Activated CD4-positive, alpha-beta T cell treated with anti-CD3 and anti-CD28 coated beads, Interleukin-2, amount 10 ng/mL, durations not matched to agents 7 days and 5 days (primary cell): ENCODE results near the gene CDK2AP2. TPM values are rescaled to one million over a fixed set of nuclear protein-coding genes. Genes with fewer than 3 reads are reported as not detected.

ENCODE experiments used
- CTCF ChIA-PET: fragments of 350-600 bp; sonication (Branson Sonifier 250); formaldehyde crosslinking; loops from one replicate; lab custom pipeline; 2021; ENCODE audit warnings: antibody characterized with exemption; lab: Charles Lee
- POLR2A ChIA-PET: fragments of 350-600 bp; sonication (Branson Sonifier 250); formaldehyde crosslinking; loops from one replicate; lab custom pipeline; 2021; ENCODE audit warnings: antibody characterized with exemption; lab: Charles Lee
- DNase-seq: peaks from one replicate; pipeline ENCODE4 v3.0.0-alpha.2; 2020
- H3K27ac Mint-ChIP-seq: one replicate; pipeline ENCODE4 v1.8.0; 2021; ENCODE audit warnings: mild to moderate bottlenecking, moderate library complexity, mixed read lengths
- H3K27me3 Mint-ChIP-seq: one replicate; pipeline ENCODE4 v1.8.0; 2021; ENCODE audit warnings: mixed read lengths
- H3K36me3 Mint-ChIP-seq: one replicate; pipeline ENCODE4 v1.8.0; 2021; ENCODE audit warnings: low read depth, mixed read lengths
- H3K4me1 Mint-ChIP-seq: one replicate; pipeline ENCODE4 v1.8.0; 2021; ENCODE audit warnings: mixed read lengths
- H3K4me3 Mint-ChIP-seq: one replicate; pipeline ENCODE4 v1.8.0; 2021; ENCODE audit warnings: mild to moderate bottlenecking, moderate library complexity, mixed read lengths
- H3K9me3 Mint-ChIP-seq: one replicate; pipeline ENCODE4 v1.8.0; 2021; ENCODE audit warnings: mixed read lengths
- total RNA-seq, 2 experiments: library from RNA; stranded (reverse); gene quantifications; one replicate each; pipeline ENCODE4 v1.2.3, GENCODE V29; 2021

CDK2AP2 gene
- total RNA-seq, 2 experiments from 2014 or later = 117 to 126 TPM

DNA sequence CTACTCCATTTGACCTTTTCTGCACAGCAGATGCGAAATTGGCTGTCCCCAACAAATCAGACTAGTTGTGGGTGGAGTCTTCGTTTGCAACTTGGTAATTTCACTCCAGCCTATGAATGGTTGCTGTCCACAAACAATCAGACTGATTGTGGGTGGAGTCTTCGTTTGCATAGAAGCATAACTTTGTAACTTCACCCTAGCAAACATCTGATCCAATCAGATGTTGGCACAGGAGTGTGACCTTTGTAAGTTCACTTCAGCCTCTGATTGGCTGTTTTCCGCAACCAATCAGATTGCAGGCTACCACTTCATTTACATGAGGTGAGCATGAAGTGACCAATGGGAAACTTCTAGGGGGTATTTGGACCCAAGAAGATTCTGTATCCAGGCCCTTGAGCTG, 31.6 kb upstream of the CDK2AP2 start:
- no peak overlapping the region for H3K27ac Mint-ChIP-seq
- peaks cover under 1% of the 10 kb centered on the region for H3K9me3 Mint-ChIP-seq
- POLR2A ChIA-PET = no interaction called here
- DNase-seq = no peak
- no peaks in the 10 kb centered on the region for H3K36me3 Mint-ChIP-seq
- H3K27me3 Mint-ChIP-seq = no peaks in the 10 kb centered on the region
- H3K4me1 Mint-ChIP-seq = no peaks in the 10 kb centered on the region
- CTCF ChIA-PET = no interaction called here
- H3K4me3 Mint-ChIP-seq = no peak overlapping the region

GRCh38 chr11:67538823-67539505, 31.0 kb upstream of the CDK2AP2 start:
- no peaks in the 10 kb centered on the region for H3K4me1 Mint-ChIP-seq
- no peaks in the 10 kb centered on the region for H3K27me3 Mint-ChIP-seq
- H3K9me3 Mint-ChIP-seq = peaks cover 5% of the 10 kb centered on the region
- CTCF ChIA-PET = no interaction called here
- no peak overlapping the region for H3K4me3 Mint-ChIP-seq
- no peak for DNase-seq
- H3K36me3 Mint-ChIP-seq = peaks cover 2% of the 10 kb centered on the region
- POLR2A ChIA-PET = no interaction called here
- no peak overlapping the region for H3K27ac Mint-ChIP-seq

DNA sequence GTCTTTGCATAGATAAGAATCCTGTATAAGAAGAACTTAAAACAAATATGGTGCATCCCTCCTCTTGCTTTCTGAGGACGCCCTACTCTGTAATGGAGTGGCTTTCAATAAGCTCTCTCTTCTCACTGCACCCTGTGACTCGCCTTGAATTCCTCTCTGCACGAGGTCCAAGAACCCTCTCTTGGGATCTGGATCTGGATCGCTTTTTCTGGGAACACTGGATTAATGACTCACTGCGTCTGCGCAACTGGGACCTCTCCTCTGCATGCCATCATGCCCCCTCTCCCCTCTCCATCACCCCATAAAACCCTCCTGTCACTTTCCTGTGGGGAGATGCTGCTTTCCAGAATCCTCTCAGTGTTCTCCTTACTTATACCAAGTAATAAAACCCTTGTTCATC, 30.3 kb upstream of the CDK2AP2 start:
- CTCF ChIA-PET = interaction anchor here (0.8 kb wide), 1 partner anchor 13 kb away, joined by 3 read pairs; no protein-coding TSS in a partner anchor

GRCh38 chr11:67535561-67535960, 27.6 kb upstream of the CDK2AP2 start:
- Mint-ChIP-seq H3K27me3 (peaks cover 3% of the 10 kb centered on the region), H3K27ac (no peak overlapping the region), H3K9me3 (peaks cover 18% of the 10 kb centered on the region), H3K4me3 (no peak overlapping the region), H3K36me3 (peaks cover 4% of the 10 kb centered on the region), H3K4me1 (no peaks in the 10 kb centered on the region)
- DNase-seq = no peak
- ChIA-PET CTCF (interaction anchor here (1.0 to 1.8 kb wide), 2 partner anchors 9 to 24 kb away, joined by 3 to 4 read pairs; no protein-coding TSS in a partner anchor), POLR2A (no interaction called here)

More for the DNA sequence above, 30.3 kb upstream of the CDK2AP2 start:
- POLR2A ChIA-PET = no interaction called here
- Mint-ChIP-seq H3K27ac (no peak overlapping the region), H3K27me3 (peaks cover 3% of the 10 kb centered on the region), H3K9me3 (peaks cover 9% of the 10 kb centered on the region), H3K4me3 (no peak overlapping the region), H3K36me3 (peaks cover 4% of the 10 kb centered on the region), H3K4me1 (no peaks in the 10 kb centered on the region)
- DNase-seq = no peak

DNA sequence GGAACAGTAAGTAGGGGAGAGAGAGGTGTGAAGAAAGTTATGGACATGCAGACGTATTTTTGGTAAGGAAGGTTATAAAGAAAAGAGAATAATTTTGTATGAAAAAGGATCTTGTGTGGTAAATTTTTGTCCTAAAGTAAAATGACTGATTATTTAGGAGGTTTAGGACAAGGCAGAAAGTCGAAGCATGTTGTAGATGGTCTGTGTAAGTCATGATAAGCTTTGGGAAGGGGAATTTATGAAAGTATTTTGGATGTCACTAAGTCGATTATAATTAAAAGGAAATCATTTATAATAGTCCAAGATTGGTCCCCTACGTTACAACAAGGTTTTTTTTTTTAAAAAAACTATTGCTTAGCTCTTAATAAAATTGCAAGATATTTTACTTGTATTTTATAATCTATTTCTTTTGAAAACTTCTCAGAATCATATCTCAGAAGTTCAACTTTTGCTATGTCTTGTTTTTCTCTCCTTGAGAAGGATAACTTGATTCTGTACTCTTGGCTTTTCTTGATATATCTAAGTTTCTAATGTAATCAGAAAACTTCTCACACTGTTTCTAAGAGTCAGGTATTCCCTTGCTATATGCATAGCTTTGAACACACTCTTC, 26.2 kb upstream of the CDK2AP2 start:
- Mint-ChIP-seq H3K36me3 (peaks cover 4% of the 10 kb centered on the region), H3K4me3 (no peak overlapping the region), H3K27ac (no peak overlapping the region), H3K9me3 (peaks cover 18% of the 10 kb centered on the region), H3K27me3 (peaks cover 5% of the 10 kb centered on the region), H3K4me1 (no peaks in the 10 kb centered on the region)
- no peak for DNase-seq
- ChIA-PET POLR2A (no interaction called here), CTCF (no interaction called here)

DNA sequence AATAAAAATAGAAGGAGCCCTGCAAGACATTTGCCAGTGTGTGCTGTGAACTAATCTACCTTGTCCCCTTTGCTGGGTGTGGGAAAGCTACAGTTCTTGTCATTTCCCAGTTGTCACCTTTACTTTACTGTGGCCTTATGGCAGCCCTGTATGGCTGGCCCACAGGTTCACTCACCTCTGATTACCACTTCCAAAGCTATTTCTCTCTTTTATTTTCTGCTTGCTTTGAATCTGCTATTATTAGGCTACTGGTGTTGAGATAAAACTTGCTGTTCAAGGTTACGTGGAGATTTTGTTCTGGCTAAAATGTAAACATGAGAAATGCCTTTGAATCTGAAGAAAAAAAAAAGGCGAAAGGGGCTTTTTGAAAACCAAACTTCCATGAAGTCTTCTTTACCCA, 24.9 kb upstream of the CDK2AP2 start:
- no peak overlapping the region for H3K27ac Mint-ChIP-seq
- no peak for DNase-seq
- POLR2A ChIA-PET = no interaction called here
- H3K9me3 Mint-ChIP-seq = peaks cover 18% of the 10 kb centered on the region
- CTCF ChIA-PET = no interaction called here
- no peak overlapping the region for H3K4me3 Mint-ChIP-seq
- no peaks in the 10 kb centered on the region for H3K4me1 Mint-ChIP-seq
- H3K36me3 Mint-ChIP-seq = peaks cover 4% of the 10 kb centered on the region
- H3K27me3 Mint-ChIP-seq = peaks cover 9% of the 10 kb centered on the region

GRCh38 chr11:67530282-67530592, 22.3 kb upstream of the CDK2AP2 start:
- no peaks in the 10 kb centered on the region for H3K4me1 Mint-ChIP-seq
- no peak overlapping the region for H3K4me3 Mint-ChIP-seq
- H3K36me3 Mint-ChIP-seq = peaks cover 4% of the 10 kb centered on the region
- H3K27me3 Mint-ChIP-seq = peaks cover 14% of the 10 kb centered on the region
- ChIA-PET POLR2A (no interaction called here), CTCF (interaction anchor here (1.3 kb wide), 1 partner anchor 9 kb away, joined by 4 read pairs; no protein-coding TSS in a partner anchor)
- H3K9me3 Mint-ChIP-seq = peaks cover 18% of the 10 kb centered on the region
- DNase-seq = no peak
- no peak overlapping the region for H3K27ac Mint-ChIP-seq

GRCh38 chr11:67528376-67528775, 20.4 kb upstream of the CDK2AP2 start:
- H3K36me3 Mint-ChIP-seq = no peaks in the 10 kb centered on the region
- peaks cover 11% of the 10 kb centered on the region for H3K27me3 Mint-ChIP-seq
- peaks cover 9% of the 10 kb centered on the region for H3K9me3 Mint-ChIP-seq
- ChIA-PET POLR2A (no interaction called here), CTCF (interaction anchor here (1.0 kb wide), 1 partner anchor 143 kb away, joined by 4 read pairs; no protein-coding TSS in a partner anchor)
- no peak overlapping the region for H3K27ac Mint-ChIP-seq
- H3K4me3 Mint-ChIP-seq = no peak overlapping the region
- no peaks in the 10 kb centered on the region for H3K4me1 Mint-ChIP-seq
- DNase-seq = no peak

DNA sequence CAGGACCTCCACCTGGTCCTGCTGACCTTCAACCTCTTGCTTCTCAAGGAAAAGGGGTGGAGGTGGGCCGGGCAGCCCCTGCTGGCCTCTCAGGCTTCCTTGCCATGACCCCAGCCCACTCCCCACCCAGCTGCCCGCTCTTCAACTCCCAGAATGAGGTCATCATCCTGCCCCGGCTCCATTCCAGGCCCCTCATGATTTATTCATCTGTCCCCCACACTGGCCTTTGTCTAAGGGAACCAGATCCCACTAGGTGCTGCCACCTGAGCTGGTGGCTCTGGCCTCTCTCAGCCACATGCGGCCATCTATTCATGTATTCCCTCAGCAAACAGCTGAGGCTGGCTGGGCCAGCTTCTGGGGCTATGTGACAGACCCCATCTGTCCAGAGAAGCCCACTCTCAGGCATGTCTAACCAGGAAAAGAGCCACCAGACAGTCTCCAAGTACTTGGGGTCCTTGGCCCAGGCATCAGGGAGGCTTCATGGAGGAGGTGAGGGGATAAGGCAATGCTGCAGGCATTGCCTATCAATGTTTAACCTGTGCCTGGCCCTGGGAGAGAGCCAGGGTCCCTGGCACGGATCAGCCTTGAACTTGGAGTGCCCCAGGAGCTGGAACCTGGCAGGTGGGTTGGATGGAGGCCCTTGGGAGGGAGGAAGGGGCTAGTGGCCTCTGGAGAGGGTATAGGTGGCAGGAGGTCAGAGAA, 17.5 kb upstream of the CDK2AP2 start:
- CTCF ChIA-PET = interaction anchor here (0.6 kb wide), 1 partner anchor 13 kb away, joined by 3 read pairs; no protein-coding TSS in a partner anchor
- POLR2A ChIA-PET = no interaction called here
- Mint-ChIP-seq H3K36me3 (no peaks in the 10 kb centered on the region), H3K9me3 (no peaks in the 10 kb centered on the region), H3K27me3 (peaks cover 11% of the 10 kb centered on the region), H3K27ac (no peak overlapping the region), H3K4me3 (no peak overlapping the region), H3K4me1 (no peaks in the 10 kb centered on the region)
- no peak for DNase-seq

DNA sequence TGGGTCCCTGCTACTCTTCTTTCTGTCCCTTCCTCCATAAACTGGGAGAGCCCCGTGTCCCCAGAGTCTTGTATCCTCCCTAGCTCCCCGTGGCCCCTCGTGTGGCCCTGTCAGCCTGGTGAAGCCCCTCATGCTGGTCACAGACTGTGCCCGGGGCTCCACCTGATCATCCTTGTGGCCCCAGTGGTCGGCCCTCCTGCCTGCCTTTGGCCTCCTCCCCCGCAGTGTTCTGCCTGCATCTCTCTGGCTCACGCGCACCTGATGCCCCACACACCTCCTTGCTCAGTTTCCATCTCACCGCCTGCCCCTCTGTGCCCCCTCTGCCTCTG, 16.5 kb upstream of the CDK2AP2 start:
- CTCF ChIA-PET = no interaction called here
- DNase-seq = no peak
- Mint-ChIP-seq H3K27me3 (peaks cover 11% of the 10 kb centered on the region), H3K4me1 (no peaks in the 10 kb centered on the region), H3K4me3 (no peak overlapping the region), H3K36me3 (no peaks in the 10 kb centered on the region), H3K9me3 (no peaks in the 10 kb centered on the region), H3K27ac (no peak overlapping the region)
- POLR2A ChIA-PET = no interaction called here

GRCh38 chr11:67523556-67524479, 15.9 kb upstream of the CDK2AP2 start:
- Mint-ChIP-seq H3K27ac (no peak overlapping the region), H3K27me3 (peaks cover 8% of the 10 kb centered on the region), H3K4me3 (no peak overlapping the region), H3K36me3 (no peaks in the 10 kb centered on the region), H3K9me3 (no peaks in the 10 kb centered on the region), H3K4me1 (no peaks in the 10 kb centered on the region)
- no peak for DNase-seq
- ChIA-PET CTCF (no interaction called here), POLR2A (no interaction called here)

DNA sequence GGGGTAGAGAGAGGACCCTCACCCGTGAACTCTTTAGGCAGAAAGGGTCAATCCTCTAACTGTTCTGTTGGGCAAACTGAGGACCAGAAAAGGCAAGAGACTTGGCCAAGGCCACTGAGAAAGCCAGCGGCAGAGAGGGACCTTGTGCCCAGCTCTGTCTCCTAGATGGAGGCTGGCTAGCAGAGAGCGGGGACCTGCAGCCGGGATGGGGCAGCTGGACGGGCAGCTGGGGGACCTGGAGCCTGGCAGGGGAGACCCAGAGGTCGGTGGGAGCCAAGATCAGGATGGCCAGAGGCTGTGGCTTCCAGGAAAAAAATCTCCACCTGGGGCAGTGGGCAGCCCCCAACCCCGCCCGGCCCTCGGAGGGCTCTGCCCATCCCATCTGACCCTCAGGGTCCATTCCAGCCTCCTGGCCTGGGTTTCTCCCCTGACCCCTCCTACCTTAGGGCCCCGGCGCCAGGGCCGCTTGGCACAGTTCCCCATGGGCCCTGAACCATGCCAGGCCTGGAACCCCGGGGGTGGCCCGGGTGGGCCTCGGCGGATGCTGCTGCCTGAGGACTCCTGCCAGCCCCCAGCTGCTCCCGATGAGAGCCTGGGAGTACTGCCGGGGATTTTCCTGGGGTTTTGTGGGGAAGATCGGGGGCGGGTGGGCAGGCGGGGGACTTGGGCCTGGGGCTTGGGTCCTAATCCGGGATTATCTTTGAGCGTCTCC, 15.0 kb upstream of the CDK2AP2 start, which contains the start of gene CABP2:
Gene CABP2, minus strand, starts transcription at position 603 of the 712 bp plus-strand sequence. Its CDS starts 120 bp downstream, at position 483.
- CTCF ChIA-PET = interaction anchor here (0.6 kb wide), 1 partner anchor 507 kb away, joined by 3 read pairs; no protein-coding TSS in a partner anchor

More for the DNA sequence above, 15.0 kb upstream of the CDK2AP2 start, which contains the start of gene CABP2:
- Mint-ChIP-seq H3K27me3 (peaks cover 6% of the 10 kb centered on the region), H3K4me3 (no peak within 1 kb of the TSS), H3K9me3 (no peaks in the 10 kb centered on the region), H3K27ac (no peak within 1 kb of the TSS), H3K4me1 (no peaks in the 10 kb centered on the region), H3K36me3 (no peaks in the 10 kb centered on the region)
- DNase-seq = no peak
- POLR2A ChIA-PET = no interaction called here
